HepG2 (cell line): ENCODE results near the gene ZNF582. TPM values are rescaled to one million over a fixed set of nuclear protein-coding genes. Genes with fewer than 3 reads are reported as not detected.

Source experiments
- HNRNPH1 ChIP-seq: fragments of 200-400 bp; formaldehyde crosslinking; optimal IDR thresholded peaks from 2 replicates; pipeline ENCODE3; 2017; ENCODE audit warnings: mild to moderate bottlenecking, low read depth, low read length
- HOXA5 ChIP-seq: sonication (generic); formaldehyde crosslinking; IDR thresholded peaks from 2 replicates; pipeline ENCODE4 v1.4.0; 2020; ENCODE audit warnings: missing genetic modification reagents
- HOXA7 ChIP-seq: sonication (generic); formaldehyde crosslinking; IDR thresholded peaks from 2 replicates; pipeline ENCODE4 v1.8.1; 2022; ENCODE audit warnings: mild to moderate bottlenecking, missing genetic modification reagents, moderate library complexity
- PPARG ChIP-seq: conservative IDR thresholded peaks from 2 replicates; pipeline ENCODE4 v1.6.1; 2016; ENCODE audit warnings: missing biosample characterization, missing genetic modification reagents
- SRY ChIP-seq: sonication (generic); formaldehyde crosslinking; IDR thresholded peaks from 2 replicates; pipeline ENCODE4 v1.8.0; 2022; ENCODE audit warnings: mild to moderate bottlenecking, missing genetic modification reagents
- SSRP1 ChIP-seq: IDR thresholded peaks from 2 replicates; pipeline ENCODE4 v1.6.1; 2016; ENCODE audit warnings: control low read depth
- ZKSCAN1 ChIP-seq: fragments of 150-350 bp; IDR thresholded peaks from 2 replicates; pipeline ENCODE4 v1.6.1; 2014; ENCODE audit warnings: low read length
- ZKSCAN5 ChIP-seq: sonication (generic); formaldehyde crosslinking; IDR thresholded peaks from 2 replicates; pipeline ENCODE4 v1.5.1; 2020; ENCODE audit warnings: mild to moderate bottlenecking, missing genetic modification reagents
- ZNF547 ChIP-seq: sonication (generic); formaldehyde crosslinking; IDR thresholded peaks from 2 replicates; pipeline ENCODE4 v1.5.1; 2020; ENCODE audit warnings: mild to moderate bottlenecking, missing genetic modification reagents
- polyA plus RNA-seq, 8 experiments: library from polyadenylated mRNA; depleted of rRNA in 3 of 8; stranded (reverse) in 7 of 8; unstranded in 1 of 8; fragments of >200 nt; fragmentation: Illumina TruSeq in 4 of 8; extraction: Trizol in 4 of 8; gene quantifications; 2 replicates each; pipeline versions ENCODE4 v1.2.1 to v1.2.3, GENCODE V29; 2011 to 2016; ENCODE audit warnings: low read depth in 4 of 8, missing spikeins in 1 of 8, mixed read lengths in 1 of 8; ENCODE audit not compliant: insufficient read depth in 1 of 8
- total RNA-seq, 5 experiments: library from RNA; depleted of rRNA; stranded (reverse); fragments of >200 nt; fragmentation: Illumina TruSeq; extraction: Trizol; gene quantifications; 2 replicates each; pipeline ENCODE4 v1.2.3, GENCODE V29; 2016; ENCODE audit warnings: low read depth in 1 of 5
- TF ChIP-seq, protein P1 (sequence below): sonication (generic); formaldehyde crosslinking; conservative IDR thresholded peaks from 2 replicates; pipeline ENCODE4 v1.4.0; 2020; ENCODE audit warnings: missing genetic modification reagents
- TF ChIP-seq, protein P2 (sequence below): sonication (generic); formaldehyde crosslinking; IDR thresholded peaks from 2 replicates; pipeline ENCODE4 v1.4.0; 2020; ENCODE audit warnings: missing genetic modification reagents, borderline replicate concordance
- TF ChIP-seq, protein P3 (sequence below): IDR thresholded peaks from 2 replicates; pipeline ENCODE4 v1.6.1; 2018; ENCODE audit warnings: missing genetic modification reagents
- TF ChIP-seq, protein P4 (sequence below): sonication (generic); formaldehyde crosslinking; IDR thresholded peaks from one replicate; pipeline ENCODE4 v1.5.1; 2020; ENCODE audit warnings: mild to moderate bottlenecking, missing genetic modification reagents; ENCODE audit errors: not compliant biosample characterization

ZNF582 gene
- total and polyA plus RNA-seq, 2 of the 13 experiments (the other 11 are each of a cell fraction or from before 2014, with no cell fraction given): 0.83 to 1.6 TPM

DNA sequence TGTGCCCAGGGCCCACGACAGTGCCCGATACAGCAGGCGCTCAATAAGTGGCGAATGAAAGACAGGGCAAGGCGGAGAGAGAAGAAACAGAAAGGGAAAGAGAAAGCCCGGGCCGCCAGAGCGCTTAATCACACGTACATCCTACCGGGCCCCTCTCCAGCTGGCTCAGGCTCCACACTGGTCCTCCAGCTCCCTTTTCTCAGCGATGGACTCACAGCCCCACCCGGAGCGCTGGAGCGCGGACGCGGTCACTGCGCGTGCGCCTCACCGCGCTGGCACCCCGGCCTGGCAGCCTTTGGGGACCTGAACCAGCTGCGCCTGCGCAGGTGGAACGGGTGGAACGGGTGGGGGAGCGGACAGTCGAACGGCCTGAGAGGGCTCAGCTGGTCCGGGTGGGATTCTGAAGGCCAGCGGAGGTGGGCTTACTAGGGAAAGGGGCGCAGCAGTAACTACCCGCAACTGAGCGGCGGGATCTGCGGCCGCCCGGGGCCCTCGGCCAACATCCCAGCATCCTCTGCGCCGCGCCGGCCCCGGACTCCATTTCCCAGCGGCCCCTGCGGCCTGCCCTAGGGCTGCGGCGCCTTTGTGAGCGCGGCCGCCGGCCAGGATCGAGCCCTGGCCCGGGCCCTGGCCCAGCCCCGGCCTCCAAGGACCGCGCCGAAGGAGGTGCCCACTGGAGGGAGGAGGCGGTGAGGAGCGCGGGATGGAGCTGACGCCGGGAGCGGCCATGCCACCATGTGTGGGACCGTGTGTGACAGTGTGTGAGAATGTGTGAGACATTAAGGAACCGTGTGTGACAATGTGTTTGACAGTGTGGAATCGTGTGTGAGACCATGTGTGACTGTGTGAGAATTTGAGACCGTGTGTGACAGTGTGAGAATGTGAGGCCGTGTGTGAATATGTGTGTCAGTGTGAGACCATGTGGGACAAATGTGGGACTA, 10.7 kb upstream of the ZNF582 start, which contains the start of gene ZNF583 (continued):
- TF ChIP-seq, protein P1, sequence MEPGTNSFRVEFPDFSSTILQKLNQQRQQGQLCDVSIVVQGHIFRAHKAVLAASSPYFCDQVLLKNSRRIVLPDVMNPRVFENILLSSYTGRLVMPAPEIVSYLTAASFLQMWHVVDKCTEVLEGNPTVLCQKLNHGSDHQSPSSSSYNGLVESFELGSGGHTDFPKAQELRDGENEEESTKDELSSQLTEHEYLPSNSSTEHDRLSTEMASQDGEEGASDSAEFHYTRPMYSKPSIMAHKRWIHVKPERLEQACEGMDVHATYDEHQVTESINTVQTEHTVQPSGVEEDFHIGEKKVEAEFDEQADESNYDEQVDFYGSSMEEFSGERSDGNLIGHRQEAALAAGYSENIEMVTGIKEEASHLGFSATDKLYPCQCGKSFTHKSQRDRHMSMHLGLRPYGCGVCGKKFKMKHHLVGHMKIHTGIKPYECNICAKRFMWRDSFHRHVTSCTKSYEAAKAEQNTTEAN (CRISPR knock-in tag): peak; percentile 56; the same call in 1 of the 2 replicates
- TF ChIP-seq, protein P2, sequence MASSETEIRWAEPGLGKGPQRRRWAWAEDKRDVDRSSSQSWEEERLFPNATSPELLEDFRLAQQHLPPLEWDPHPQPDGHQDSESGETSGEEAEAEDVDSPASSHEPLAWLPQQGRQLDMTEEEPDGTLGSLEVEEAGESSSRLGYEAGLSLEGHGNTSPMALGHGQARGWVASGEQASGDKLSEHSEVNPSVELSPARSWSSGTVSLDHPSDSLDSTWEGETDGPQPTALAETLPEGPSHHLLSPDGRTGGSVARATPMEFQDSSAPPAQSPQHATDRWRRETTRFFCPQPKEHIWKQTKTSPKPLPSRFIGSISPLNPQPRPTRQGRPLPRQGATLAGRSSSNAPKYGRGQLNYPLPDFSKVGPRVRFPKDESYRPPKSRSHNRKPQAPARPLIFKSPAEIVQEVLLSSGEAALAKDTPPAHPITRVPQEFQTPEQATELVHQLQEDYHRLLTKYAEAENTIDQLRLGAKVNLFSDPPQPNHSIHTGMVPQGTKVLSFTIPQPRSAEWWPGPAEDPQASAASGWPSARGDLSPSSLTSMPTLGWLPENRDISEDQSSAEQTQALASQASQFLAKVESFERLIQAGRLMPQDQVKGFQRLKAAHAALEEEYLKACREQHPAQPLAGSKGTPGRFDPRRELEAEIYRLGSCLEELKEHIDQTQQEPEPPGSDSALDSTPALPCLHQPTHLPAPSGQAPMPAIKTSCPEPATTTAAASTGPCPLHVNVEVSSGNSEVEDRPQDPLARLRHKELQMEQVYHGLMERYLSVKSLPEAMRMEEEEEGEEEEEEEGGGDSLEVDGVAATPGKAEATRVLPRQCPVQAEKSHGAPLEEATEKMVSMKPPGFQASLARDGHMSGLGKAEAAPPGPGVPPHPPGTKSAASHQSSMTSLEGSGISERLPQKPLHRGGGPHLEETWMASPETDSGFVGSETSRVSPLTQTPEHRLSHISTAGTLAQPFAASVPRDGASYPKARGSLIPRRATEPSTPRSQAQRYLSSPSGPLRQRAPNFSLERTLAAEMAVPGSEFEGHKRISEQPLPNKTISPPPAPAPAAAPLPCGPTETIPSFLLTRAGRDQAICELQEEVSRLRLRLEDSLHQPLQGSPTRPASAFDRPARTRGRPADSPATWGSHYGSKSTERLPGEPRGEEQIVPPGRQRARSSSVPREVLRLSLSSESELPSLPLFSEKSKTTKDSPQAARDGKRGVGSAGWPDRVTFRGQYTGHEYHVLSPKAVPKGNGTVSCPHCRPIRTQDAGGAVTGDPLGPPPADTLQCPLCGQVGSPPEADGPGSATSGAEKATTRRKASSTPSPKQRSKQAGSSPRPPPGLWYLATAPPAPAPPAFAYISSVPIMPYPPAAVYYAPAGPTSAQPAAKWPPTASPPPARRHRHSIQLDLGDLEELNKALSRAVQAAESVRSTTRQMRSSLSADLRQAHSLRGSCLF (CRISPR knock-in tag): no peak
- no peak for TF ChIP-seq ZKSCAN1
- no peak for TF ChIP-seq HNRNPH1
- TF ChIP-seq HOXA5 (CRISPR knock-in tag): no peak; the same call in 1 of the 2 replicates
- TF ChIP-seq, protein P3, sequence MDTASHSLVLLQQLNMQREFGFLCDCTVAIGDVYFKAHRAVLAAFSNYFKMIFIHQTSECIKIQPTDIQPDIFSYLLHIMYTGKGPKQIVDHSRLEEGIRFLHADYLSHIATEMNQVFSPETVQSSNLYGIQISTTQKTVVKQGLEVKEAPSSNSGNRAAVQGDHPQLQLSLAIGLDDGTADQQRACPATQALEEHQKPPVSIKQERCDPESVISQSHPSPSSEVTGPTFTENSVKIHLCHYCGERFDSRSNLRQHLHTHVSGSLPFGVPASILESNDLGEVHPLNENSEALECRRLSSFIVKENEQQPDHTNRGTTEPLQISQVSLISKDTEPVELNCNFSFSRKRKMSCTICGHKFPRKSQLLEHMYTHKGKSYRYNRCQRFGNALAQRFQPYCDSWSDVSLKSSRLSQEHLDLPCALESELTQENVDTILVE (CRISPR knock-in tag): no peak
- no peak for TF ChIP-seq SSRP1
- TF ChIP-seq ZKSCAN5 (CRISPR knock-in tag): no peak
- peak; percentile 69; the same call in 1 of the 2 replicates for TF ChIP-seq SRY (CRISPR knock-in tag)
- TF ChIP-seq PPARG (CRISPR knock-in tag): no peak
- no peak for TF ChIP-seq HOXA7
- TF ChIP-seq ZNF547: no peak
- TF ChIP-seq, protein P4, sequence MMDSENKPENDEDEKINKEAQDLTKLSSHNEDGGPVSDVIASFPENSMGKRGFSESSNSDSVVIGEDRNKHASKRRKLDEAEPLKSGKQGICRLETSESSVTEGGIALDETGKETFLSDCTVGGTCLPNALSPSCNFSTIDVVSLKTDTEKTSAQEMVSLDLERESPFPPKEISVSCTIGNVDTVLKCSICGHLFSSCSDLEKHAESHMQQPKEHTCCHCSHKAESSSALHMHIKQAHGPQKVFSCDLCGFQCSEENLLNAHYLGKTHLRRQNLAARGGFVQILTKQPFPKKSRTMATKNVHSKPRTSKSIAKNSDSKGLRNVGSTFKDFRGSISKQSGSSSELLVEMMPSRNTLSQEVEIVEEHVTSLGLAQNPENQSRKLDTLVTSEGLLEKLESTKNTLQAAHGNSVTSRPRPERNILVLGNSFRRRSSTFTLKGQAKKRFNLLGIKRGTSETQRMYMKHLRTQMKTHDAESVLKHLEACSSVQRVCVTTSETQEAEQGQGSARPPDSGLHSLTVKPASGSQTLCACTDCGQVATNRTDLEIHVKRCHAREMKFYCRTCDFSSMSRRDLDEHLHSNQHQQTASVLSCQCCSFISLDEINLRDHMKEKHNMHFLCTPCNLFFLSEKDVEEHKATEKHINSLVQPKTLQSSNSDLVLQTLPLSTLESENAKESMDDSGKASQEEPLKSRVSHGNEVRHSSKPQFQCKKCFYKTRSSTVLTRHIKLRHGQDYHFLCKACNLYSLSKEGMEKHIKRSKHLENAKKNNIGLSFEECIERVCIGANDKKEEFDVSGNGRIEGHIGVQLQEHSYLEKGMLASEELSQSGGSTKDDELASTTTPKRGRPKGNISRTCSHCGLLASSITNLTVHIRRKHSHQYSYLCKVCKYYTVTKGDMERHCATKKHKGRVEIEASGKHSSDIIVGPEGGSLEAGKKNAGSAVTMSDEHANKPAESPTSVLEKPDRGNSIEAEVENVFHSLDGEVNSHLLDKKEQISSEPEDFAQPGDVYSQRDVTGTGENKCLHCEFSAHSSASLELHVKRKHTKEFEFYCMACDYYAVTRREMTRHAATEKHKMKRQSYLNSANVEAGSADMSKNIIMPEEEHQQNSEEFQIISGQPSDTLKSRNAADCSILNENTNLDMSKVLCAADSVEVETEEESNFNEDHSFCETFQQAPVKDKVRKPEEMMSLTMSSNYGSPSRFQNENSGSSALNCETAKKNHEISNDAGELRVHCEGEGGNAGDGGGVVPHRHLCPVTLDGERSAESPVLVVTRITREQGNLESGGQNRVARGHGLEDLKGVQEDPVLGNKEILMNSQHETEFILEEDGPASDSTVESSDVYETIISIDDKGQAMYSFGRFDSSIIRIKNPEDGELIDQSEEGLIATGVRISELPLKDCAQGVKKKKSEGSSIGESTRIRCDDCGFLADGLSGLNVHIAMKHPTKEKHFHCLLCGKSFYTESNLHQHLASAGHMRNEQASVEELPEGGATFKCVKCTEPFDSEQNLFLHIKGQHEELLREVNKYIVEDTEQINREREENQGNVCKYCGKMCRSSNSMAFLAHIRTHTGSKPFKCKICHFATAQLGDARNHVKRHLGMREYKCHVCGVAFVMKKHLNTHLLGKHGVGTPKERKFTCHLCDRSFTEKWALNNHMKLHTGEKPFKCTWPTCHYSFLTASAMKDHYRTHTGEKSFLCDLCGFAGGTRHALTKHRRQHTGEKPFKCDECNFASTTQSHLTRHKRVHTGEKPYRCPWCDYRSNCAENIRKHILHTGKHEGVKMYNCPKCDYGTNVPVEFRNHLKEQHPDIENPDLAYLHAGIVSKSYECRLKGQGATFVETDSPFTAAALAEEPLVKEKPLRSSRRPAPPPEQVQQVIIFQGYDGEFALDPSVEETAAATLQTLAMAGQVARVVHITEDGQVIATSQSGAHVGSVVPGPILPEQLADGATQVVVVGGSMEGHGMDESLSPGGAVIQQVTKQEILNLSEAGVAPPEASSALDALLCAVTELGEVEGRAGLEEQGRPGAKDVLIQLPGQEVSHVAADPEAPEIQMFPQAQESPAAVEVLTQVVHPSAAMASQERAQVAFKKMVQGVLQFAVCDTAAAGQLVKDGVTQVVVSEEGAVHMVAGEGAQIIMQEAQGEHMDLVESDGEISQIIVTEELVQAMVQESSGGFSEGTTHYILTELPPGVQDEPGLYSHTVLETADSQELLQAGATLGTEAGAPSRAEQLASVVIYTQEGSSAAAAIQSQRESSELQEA (CRISPR knock-in tag): no peak
